Measurements from ENCODE around the gene ZMYM1. TPM values are rescaled to one million over a fixed set of nuclear protein-coding genes. Genes with fewer than 3 reads are reported as not detected.

ZMYM1 gene
- 11.5 TPM for total RNA-seq

DNA sequence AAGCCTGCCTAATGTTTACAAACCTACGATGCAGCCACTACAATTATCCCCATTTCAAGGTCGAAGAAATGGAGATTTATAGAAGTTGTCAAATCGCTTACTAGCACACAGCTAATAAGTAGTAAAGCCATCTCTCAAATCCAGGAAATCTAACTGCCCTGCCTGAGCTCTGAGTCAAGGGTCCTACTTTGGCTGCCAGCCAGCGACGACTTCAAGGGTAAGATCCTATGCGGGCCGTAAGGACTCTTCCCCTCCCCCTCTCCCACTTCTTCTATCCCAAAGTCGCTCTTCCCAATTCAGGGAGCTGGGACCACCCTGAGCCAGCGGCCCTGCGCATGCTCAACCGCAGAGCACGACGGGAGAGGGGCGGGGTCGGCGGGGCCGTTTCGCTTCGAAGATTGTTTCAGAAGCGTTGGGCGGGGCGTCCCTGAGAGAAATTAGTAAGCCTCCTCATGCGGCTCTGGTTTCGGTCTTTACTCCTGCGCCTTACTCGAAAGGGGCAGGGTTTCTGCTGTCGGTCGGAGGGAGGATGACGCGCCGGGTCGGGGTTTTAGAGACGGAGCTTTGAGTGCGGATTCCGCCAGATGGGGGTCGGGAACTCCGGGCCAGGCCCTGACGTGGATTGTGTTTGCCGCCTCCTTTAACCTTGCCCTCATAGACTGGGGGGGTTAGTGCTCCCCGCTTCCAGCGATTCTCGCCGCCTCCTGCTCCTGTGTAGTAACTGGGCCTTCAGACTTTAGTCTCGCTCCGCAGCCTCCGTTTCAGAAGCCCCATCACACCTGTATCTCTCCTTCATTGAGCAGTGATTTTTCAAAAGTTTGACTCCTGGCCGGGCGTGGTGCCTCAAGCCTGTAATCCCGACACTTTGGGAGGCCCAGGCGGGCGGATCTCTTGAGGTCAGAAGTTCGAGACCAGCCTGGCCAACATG, at the start of gene ZMYM1:
Gene ZMYM1, plus strand, starts transcription at position 383 of the 928 bp plus-strand sequence. CDS start 14,603 bp downstream, outside the sequence.
- H3K4me3 ChIP-seq (ENCODE audit: low read length in 3 of 3): peak within 1 kb of the TSS; percentile 95 to 96 (median 95)
- no peaks in the 10 kb centered on the region for H3K36me3 ChIP-seq (ENCODE audit: control insufficient read depth in 3 of 3, insufficient read depth in 3 of 3, low read length in 3 of 3)
- peaks cover 0 to 13% (median 2%) of the 10 kb centered on the region in 3 donors for H3K4me1 ChIP-seq (ENCODE audit: control insufficient read depth in 3 of 3, insufficient read depth in 3 of 3, low read length in 3 of 3)
- H3K27me3 ChIP-seq (ENCODE audit: control insufficient read depth in 3 of 3, insufficient read depth in 3 of 3, low read length in 3 of 3): no peaks in the 10 kb centered on the region
- no peaks in the 10 kb centered on the region for H3K9me3 ChIP-seq (ENCODE audit: control insufficient read depth in 3 of 3, low read length in 3 of 3)
- peak within 1 kb of the TSS; percentile 92 to 97 (median 92) for H3K9ac ChIP-seq (ENCODE audit: low read depth in 1 of 3, low read length in 3 of 3)
- H3K27ac ChIP-seq (ENCODE audit: low read depth, low read length): peak within 1 kb of the TSS; percentile 79

DNA sequence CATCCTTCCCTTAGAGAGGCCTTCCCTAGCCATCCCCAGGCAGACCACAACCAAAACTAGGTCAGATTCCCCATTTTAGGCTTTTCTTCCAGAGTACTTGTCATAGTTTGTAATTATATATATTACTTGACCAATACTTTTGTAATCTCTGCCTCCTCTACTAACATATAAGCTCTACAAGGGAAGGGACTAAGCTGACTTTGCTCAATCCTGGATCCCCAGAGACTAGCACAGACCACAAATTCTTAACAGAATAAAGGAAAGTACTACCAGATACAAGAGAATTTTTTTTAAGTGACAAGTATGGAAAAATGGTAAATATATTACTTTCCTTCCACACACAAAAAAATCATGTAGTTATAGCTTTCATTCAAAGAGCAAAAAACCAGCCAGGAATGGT, 49.4 kb upstream of the ZMYM1 start:
- Histone ChIP-seq H3K9me3 (ENCODE audit: control insufficient read depth in 3 of 3, low read length in 3 of 3) (no peaks in the 10 kb centered on the region), H3K9ac (ENCODE audit: low read depth in 1 of 3, low read length in 3 of 3) (no peak overlapping the region), H3K4me3 (ENCODE audit: low read length in 3 of 3) (no peak overlapping the region), H3K27ac (ENCODE audit: low read depth, low read length) (no peak overlapping the region), H3K27me3 (ENCODE audit: control insufficient read depth in 3 of 3, insufficient read depth in 3 of 3, low read length in 3 of 3) (no peaks in the 10 kb centered on the region), H3K4me1 (ENCODE audit: control insufficient read depth in 3 of 3, insufficient read depth in 3 of 3, low read length in 3 of 3) (peaks cover 4 to 18% (median 15%) of the 10 kb centered on the region in 3 donors), H3K36me3 (ENCODE audit: control insufficient read depth in 3 of 3, insufficient read depth in 3 of 3, low read length in 3 of 3) (peaks cover 0 to 6% (median 2%) of the 10 kb centered on the region in 3 donors)

DNA sequence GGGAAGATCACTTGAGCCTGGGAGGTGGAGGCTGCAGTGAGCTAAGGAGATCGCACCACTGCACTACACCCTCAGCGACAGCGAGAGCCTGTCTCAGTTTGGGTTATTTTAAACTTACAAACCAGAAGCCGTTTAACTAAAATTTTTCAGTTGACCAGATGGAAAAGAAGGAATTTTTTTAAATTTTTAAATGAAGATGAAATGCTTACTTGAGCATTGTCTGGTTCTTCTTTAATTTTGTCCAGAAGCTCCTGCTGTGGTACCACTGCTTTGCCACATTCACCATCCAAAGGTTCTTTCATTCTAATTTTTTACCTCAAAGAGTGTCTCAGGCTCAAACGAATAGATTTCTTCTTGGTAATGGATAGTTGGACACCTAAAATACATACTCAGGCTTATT, 48.8 kb upstream of the ZMYM1 start:
- Histone ChIP-seq H3K9me3 (ENCODE audit: control insufficient read depth in 3 of 3, low read length in 3 of 3) (no peaks in the 10 kb centered on the region), H3K4me1 (ENCODE audit: control insufficient read depth in 3 of 3, insufficient read depth in 3 of 3, low read length in 3 of 3) (peaks cover 4 to 18% (median 15%) of the 10 kb centered on the region in 3 donors), H3K27me3 (ENCODE audit: control insufficient read depth in 3 of 3, insufficient read depth in 3 of 3, low read length in 3 of 3) (no peaks in the 10 kb centered on the region), H3K4me3 (ENCODE audit: low read length in 3 of 3) (peak overlapping the region; percentile 90 to 95 (median 91)), H3K9ac (ENCODE audit: low read depth in 1 of 3, low read length in 3 of 3) (peak overlapping the region in 1 of 3 donors; percentile 88), H3K36me3 (ENCODE audit: control insufficient read depth in 3 of 3, insufficient read depth in 3 of 3, low read length in 3 of 3) (peaks cover 0 to 6% (median 2%) of the 10 kb centered on the region in 3 donors), H3K27ac (ENCODE audit: low read depth, low read length) (no peak overlapping the region)

DNA sequence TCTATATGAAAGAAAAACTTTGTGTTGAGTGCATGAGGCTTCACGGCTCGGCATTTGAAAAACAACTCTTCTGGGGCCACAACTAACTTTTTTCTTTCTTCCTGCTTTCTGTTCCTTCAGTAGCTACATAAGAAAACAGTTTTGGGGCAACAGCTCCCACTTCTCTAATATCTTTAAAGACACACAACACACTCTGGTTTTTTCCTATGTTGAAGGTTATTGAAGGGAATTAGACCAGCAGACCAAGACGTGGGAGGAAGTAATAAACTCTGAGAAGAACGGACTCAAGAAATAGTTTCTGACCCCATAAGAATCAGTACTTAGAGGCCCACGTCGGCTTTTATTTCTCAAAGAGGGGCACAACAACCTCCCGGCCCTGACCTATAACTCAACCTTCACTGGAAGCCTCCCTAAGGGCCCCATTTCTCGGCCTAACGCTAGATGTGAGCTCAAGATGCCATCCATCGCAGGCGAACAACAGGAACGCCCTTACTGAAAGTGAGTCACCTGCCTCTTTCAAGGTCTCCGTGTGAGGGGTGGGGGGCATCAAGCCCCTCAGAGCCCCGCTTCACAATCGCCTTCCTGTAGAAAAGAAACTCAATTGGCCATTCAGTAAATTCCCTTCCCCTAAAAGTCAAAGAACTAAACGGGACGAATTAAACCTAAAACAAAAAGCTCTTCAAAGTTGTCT, 48.3 kb upstream of the ZMYM1 start:
- Histone ChIP-seq H3K27ac (ENCODE audit: low read depth, low read length) (peak overlapping the region; percentile 89), H3K4me1 (ENCODE audit: control insufficient read depth in 3 of 3, insufficient read depth in 3 of 3, low read length in 3 of 3) (peaks cover 4 to 18% (median 15%) of the 10 kb centered on the region in 3 donors), H3K9me3 (ENCODE audit: control insufficient read depth in 3 of 3, low read length in 3 of 3) (no peaks in the 10 kb centered on the region), H3K9ac (ENCODE audit: low read depth in 1 of 3, low read length in 3 of 3) (peak overlapping the region; percentile 75 to 92 (median 88)), H3K36me3 (ENCODE audit: control insufficient read depth in 3 of 3, insufficient read depth in 3 of 3, low read length in 3 of 3) (peaks cover 0 to 6% (median 2%) of the 10 kb centered on the region in 3 donors), H3K4me3 (ENCODE audit: low read length in 3 of 3) (peak overlapping the region; percentile 90 to 95 (median 91)), H3K27me3 (ENCODE audit: control insufficient read depth in 3 of 3, insufficient read depth in 3 of 3, low read length in 3 of 3) (no peaks in the 10 kb centered on the region)

DNA sequence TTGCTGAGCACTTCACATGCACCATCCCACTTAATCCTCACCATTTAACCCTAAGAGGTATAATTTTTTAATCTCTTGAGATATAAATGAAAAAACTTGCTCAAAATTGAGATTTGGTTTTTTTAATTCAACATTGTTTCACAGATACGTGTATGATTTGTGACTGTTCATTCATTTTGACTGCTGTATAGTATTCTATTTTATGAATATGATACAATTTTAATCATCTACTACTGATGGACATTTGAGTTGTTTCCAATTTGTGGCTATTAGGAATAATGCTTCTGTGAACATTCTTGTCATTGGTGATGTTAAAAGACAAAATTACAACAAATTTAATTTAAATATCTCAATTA, 46.8 kb upstream of the ZMYM1 start:
- H3K36me3 ChIP-seq (ENCODE audit: control insufficient read depth in 3 of 3, insufficient read depth in 3 of 3, low read length in 3 of 3): peaks cover 0 to under 1% (median 0%) of the 10 kb centered on the region in 3 donors
- H3K9me3 ChIP-seq (ENCODE audit: control insufficient read depth in 3 of 3, low read length in 3 of 3): no peaks in the 10 kb centered on the region
- no peaks in the 10 kb centered on the region for H3K27me3 ChIP-seq (ENCODE audit: control insufficient read depth in 3 of 3, insufficient read depth in 3 of 3, low read length in 3 of 3)
- H3K9ac ChIP-seq (ENCODE audit: low read depth in 1 of 3, low read length in 3 of 3): no peak overlapping the region
- no peak overlapping the region for H3K27ac ChIP-seq (ENCODE audit: low read depth, low read length)
- peaks cover 4 to 18% (median 15%) of the 10 kb centered on the region in 3 donors for H3K4me1 ChIP-seq (ENCODE audit: control insufficient read depth in 3 of 3, insufficient read depth in 3 of 3, low read length in 3 of 3)
- H3K4me3 ChIP-seq (ENCODE audit: low read length in 3 of 3): peak overlapping the region; percentile 90 to 95 (median 91)

DNA sequence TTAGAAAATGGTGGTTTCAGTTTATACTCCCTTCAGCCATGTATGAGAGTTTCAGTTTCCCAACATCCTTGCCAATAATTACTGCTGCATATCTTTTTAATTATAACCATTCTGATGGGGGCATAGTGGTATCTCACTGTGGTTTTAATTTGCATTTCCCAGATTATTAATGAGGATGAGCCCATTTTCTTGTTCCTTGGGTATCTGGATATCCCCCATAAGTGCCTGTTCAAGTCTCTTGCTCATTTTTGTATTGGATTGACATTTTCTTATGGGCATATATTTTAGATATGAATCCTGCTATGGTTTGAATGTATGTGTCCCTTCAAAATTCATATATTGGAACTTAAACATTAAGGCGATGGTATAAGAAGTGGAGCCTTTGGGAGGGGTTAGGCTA, 45.8 kb upstream of the ZMYM1 start:
- no peak overlapping the region for H3K9ac ChIP-seq (ENCODE audit: low read depth in 1 of 3, low read length in 3 of 3)
- no peaks in the 10 kb centered on the region for H3K9me3 ChIP-seq (ENCODE audit: control insufficient read depth in 3 of 3, low read length in 3 of 3)
- H3K27me3 ChIP-seq (ENCODE audit: control insufficient read depth in 3 of 3, insufficient read depth in 3 of 3, low read length in 3 of 3): no peaks in the 10 kb centered on the region
- no peaks in the 10 kb centered on the region for H3K36me3 ChIP-seq (ENCODE audit: control insufficient read depth in 3 of 3, insufficient read depth in 3 of 3, low read length in 3 of 3)
- no peak overlapping the region for H3K4me3 ChIP-seq (ENCODE audit: low read length in 3 of 3)
- peaks cover 4 to 18% (median 15%) of the 10 kb centered on the region in 3 donors for H3K4me1 ChIP-seq (ENCODE audit: control insufficient read depth in 3 of 3, insufficient read depth in 3 of 3, low read length in 3 of 3)
- H3K27ac ChIP-seq (ENCODE audit: low read depth, low read length): no peak overlapping the region

DNA sequence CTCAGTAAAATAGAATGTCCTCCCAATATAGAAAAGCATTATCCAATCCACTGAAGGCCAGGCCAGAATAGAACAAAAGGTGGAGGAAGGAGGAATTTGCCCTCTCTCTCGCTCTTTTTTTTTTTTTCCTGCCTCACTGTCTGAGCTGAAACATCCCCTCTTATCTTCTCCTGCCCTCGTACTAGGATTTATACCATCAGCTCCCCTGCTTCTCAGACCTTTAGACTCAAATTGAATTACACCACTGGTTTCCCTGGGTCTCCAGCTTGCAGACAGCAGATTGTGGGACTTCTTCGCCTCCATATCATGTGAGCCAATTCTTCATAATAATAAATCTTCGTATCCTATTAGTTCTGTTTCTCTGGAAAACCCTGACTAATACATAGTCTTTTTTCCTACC, 42.6 kb upstream of the ZMYM1 start:
- no peak overlapping the region for H3K9ac ChIP-seq (ENCODE audit: low read depth in 1 of 3, low read length in 3 of 3)
- no peak overlapping the region for H3K27ac ChIP-seq (ENCODE audit: low read depth, low read length)
- no peak overlapping the region for H3K4me3 ChIP-seq (ENCODE audit: low read length in 3 of 3)
- peaks cover 0 to under 1% (median 0%) of the 10 kb centered on the region in 3 donors for H3K4me1 ChIP-seq (ENCODE audit: control insufficient read depth in 3 of 3, insufficient read depth in 3 of 3, low read length in 3 of 3)
- no peaks in the 10 kb centered on the region for H3K9me3 ChIP-seq (ENCODE audit: control insufficient read depth in 3 of 3, low read length in 3 of 3)
- H3K27me3 ChIP-seq (ENCODE audit: control insufficient read depth in 3 of 3, insufficient read depth in 3 of 3, low read length in 3 of 3): no peaks in the 10 kb centered on the region
- no peaks in the 10 kb centered on the region for H3K36me3 ChIP-seq (ENCODE audit: control insufficient read depth in 3 of 3, insufficient read depth in 3 of 3, low read length in 3 of 3)

DNA sequence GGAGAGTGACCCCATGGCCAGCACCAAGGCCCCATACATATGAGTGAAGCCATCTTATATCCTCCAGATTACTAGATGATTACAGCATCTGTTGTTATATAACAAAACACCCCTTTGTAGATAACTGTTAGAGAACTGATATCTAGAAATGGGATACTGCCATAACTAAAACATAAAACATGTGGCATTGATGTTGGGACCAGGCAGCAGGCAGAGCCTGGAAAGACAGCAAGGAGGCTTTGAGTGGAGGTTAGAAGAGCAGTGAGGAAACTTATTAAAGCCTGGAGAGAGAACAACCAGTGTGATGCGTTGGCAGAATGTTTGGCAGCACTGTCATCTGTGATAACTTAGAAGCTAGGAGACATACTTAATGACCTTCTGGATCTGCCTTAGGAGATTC, 42.0 kb upstream of the ZMYM1 start:
- Histone ChIP-seq H3K4me3 (ENCODE audit: low read length in 3 of 3) (no peak overlapping the region), H3K4me1 (ENCODE audit: control insufficient read depth in 3 of 3, insufficient read depth in 3 of 3, low read length in 3 of 3) (no peaks in the 10 kb centered on the region), H3K9me3 (ENCODE audit: control insufficient read depth in 3 of 3, low read length in 3 of 3) (no peaks in the 10 kb centered on the region), H3K36me3 (ENCODE audit: control insufficient read depth in 3 of 3, insufficient read depth in 3 of 3, low read length in 3 of 3) (no peaks in the 10 kb centered on the region), H3K27me3 (ENCODE audit: control insufficient read depth in 3 of 3, insufficient read depth in 3 of 3, low read length in 3 of 3) (no peaks in the 10 kb centered on the region), H3K9ac (ENCODE audit: low read depth in 1 of 3, low read length in 3 of 3) (no peak overlapping the region), H3K27ac (ENCODE audit: low read depth, low read length) (no peak overlapping the region)

DNA sequence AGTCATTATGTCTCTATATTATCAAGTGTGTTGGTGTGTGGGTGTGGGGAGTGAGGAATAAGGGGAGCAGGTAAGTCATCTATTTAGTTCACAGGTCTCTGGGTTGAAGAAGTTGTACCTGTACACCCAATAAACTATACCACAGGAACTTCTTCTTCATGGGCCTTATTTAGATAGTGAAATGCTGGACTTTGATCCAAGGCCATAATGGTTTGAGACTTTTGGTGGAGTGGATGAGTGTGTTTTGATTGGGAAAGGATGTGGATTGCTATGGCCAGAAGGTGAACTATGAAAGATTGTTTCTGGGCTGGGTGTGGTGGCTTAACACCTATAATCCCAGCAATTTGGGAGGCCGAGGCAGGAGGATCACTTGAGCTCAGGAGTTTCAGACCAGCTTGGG, 40.5 kb upstream of the ZMYM1 start:
- no peaks in the 10 kb centered on the region for H3K4me1 ChIP-seq (ENCODE audit: control insufficient read depth in 3 of 3, insufficient read depth in 3 of 3, low read length in 3 of 3)
- no peaks in the 10 kb centered on the region for H3K36me3 ChIP-seq (ENCODE audit: control insufficient read depth in 3 of 3, insufficient read depth in 3 of 3, low read length in 3 of 3)
- H3K27ac ChIP-seq (ENCODE audit: low read depth, low read length): no peak overlapping the region
- H3K27me3 ChIP-seq (ENCODE audit: control insufficient read depth in 3 of 3, insufficient read depth in 3 of 3, low read length in 3 of 3): no peaks in the 10 kb centered on the region
- H3K4me3 ChIP-seq (ENCODE audit: low read length in 3 of 3): no peak overlapping the region
- no peaks in the 10 kb centered on the region for H3K9me3 ChIP-seq (ENCODE audit: control insufficient read depth in 3 of 3, low read length in 3 of 3)
- no peak overlapping the region for H3K9ac ChIP-seq (ENCODE audit: low read depth in 1 of 3, low read length in 3 of 3)

DNA sequence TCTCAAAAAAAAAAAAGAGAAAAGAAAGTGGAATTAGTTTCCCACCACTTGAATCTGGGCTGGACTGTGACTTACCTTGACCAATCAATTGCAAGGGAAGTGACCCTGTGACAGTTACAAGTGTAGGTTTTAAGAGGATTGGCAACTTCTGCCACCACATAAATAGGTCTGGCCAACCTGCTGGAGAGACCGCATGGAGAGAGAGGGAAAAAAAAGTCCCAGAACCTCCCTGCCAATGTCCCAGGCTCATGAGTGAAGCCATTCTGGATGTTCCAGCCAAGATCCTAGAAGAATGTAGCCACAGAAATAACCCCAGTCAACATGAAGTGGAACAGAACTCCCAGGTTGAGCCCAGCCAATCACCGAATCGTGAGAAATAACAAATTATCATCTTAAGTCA, 35.7 kb upstream of the ZMYM1 start:
- H3K4me3 ChIP-seq (ENCODE audit: low read length in 3 of 3): no peak overlapping the region
- H3K27ac ChIP-seq (ENCODE audit: low read depth, low read length): no peak overlapping the region
- no peak overlapping the region for H3K9ac ChIP-seq (ENCODE audit: low read depth in 1 of 3, low read length in 3 of 3)
- no peaks in the 10 kb centered on the region for H3K9me3 ChIP-seq (ENCODE audit: control insufficient read depth in 3 of 3, low read length in 3 of 3)
- H3K27me3 ChIP-seq (ENCODE audit: control insufficient read depth in 3 of 3, insufficient read depth in 3 of 3, low read length in 3 of 3): no peaks in the 10 kb centered on the region
- no peaks in the 10 kb centered on the region for H3K4me1 ChIP-seq (ENCODE audit: control insufficient read depth in 3 of 3, insufficient read depth in 3 of 3, low read length in 3 of 3)
- no peaks in the 10 kb centered on the region for H3K36me3 ChIP-seq (ENCODE audit: control insufficient read depth in 3 of 3, insufficient read depth in 3 of 3, low read length in 3 of 3)
